ENCODE measurements around the gene MTCL1.

DNA sequence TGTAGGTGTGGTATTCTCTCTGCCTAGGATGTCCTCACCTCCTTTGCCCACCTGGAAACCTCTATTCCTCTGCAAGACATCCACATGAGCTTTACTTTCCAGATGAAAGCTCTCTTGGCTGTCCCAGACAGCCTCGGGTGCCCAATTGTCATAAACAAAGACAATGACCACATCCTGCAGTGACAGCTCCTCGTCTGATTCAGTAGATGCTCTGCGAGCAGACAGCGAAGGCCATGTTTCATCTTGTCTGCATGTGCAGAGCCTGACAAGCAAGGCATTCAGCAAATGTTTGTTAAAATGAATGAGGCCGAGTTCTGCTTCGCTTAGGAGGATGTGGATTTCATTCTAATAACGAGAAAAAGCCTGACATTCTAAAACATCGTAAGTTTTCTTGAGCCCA lies 150.9 kb downstream of the MTCL1 start:
- TF ChIP-seq CTCF (IDR thresholded peaks at IDR 0.05; ENCODE audit: borderline replicate concordance, extremely low read depth, low read length, poor library complexity, severe bottlenecking) (no peak), EZH2 (IDR thresholded peaks at IDR 0.05; ENCODE audit: borderline replicate concordance, low read depth, low read length, severe bottlenecking) (no peak)
